Adrenal gland (tissue), 12 donors: Measurements from ENCODE around the gene LHPP. TPM values are rescaled to one million over a fixed set of nuclear protein-coding genes. Genes with fewer than 3 reads are reported as not detected.

Source experiments
- DNase-seq, 7 donors: peaks; one replicate each; pipeline ENCODE4 v3.0.0-alpha.2; 2019 to 2020
- H3K27ac ChIP-seq, 5 donors: fragments of 200-600 bp; sonication (generic) in 4 of 5; 1 replicate in 3 of 5; 2 replicates in 2 of 5; pipeline versions ENCODE4 v1.5.1 to v1.8.0; 2016 to 2020; ENCODE audit warnings: mild to moderate bottlenecking in 1 of 5
- H3K27me3 ChIP-seq: fragments of 200-600 bp; 2 replicates; pipeline ENCODE4 v1.8.0; 2021
- H3K36me3 ChIP-seq, 2 donors: fragments of 200-600 bp; replicated peaks in 1 of 2; 1 replicate in 1 of 2; 2 replicates in 1 of 2; pipeline versions ENCODE4 v1.5.1 to v1.8.0; 2018 to 2022
- H3K4me1 ChIP-seq, 2 donors: fragments of 200-600 bp; replicated peaks in 1 of 2; 1 replicate in 1 of 2; 2 replicates in 1 of 2; pipeline versions ENCODE4 v1.5.1 to v1.8.0; 2018 to 2021
- H3K4me3 ChIP-seq, 4 donors: fragments of 200-600 bp; sonication (generic) in 3 of 4; one replicate each; pipeline ENCODE4 v1.5.1; 2016 to 2018
- H3K9me3 ChIP-seq, 3 donors: fragments of 200-600 bp; sonication (generic) in 1 of 3; replicated peaks in 1 of 3; 1 replicate in 2 of 3; 2 replicates in 1 of 3; pipeline versions ENCODE4 v1.5.1 to v1.8.0; 2016 to 2021
- POLR2A ChIP-seq, 2 donors: fragments of 450-650 bp; IDR thresholded peaks; one replicate each; pipeline ENCODE4 v1.6.1; 2017; ENCODE audit warnings: antibody characterized with exemption in 2 of 2, mild to moderate bottlenecking in 2 of 2, moderate library complexity in 1 of 2
- whole genome bisulfite sequencing, 4 donors: extraction: QIAGEN DNeasy Blood & Tissue Kit in 2 of 4; methylation state at CpG; one replicate each; pipeline versions ENCODE4 v1.1.5 to v1.1.7; 2013 to 2017; 5-methylcytosine and 5-hydroxymethylcytosine counted together
- intact Hi-C, 2 donors: fragments of 100-400 bp; cut with DNase I; formaldehyde crosslinking; loops; one replicate each; pipeline versions ENCODE4 v1.14.1 to v1.15.0; 2022 to 2023
- polyA plus RNA-seq, 3 donors: library from polyadenylated mRNA; stranded (reverse); fragments of 200-250 nt in 2 of 3; fragments of 350-450 nt in 1 of 3; fragmentation: Illumina TruSeq in 1 of 3; extraction: RNeasy Lipid Tissue Mini Kit (QIAGEN cat#74804) in 1 of 3; gene quantifications; one replicate each; pipeline ENCODE4 v1.2.3, GENCODE V29; 2013 to 2014
- total RNA-seq, 9 donors: library from RNA; depleted of rRNA in 4 of 9; stranded (reverse); fragments of >200 nt in 4 of 9; fragments of 120-200 nt in 1 of 9; fragmentation: NEBNext Ultra II Directional in 1 of 9; extraction: Animal tissue kit (Norgen Biotek cat#: 25700) in 1 of 9; gene quantifications; one replicate each; pipeline versions ENCODE4 v1.1.0 to v1.2.4, GENCODE V29; 2013 to 2023
- TF ChIP-seq, protein P1 (sequence below), 6 experiments: fragments of 450-650 bp in 4 of 6; fragments of 200-600 bp in 2 of 6; sonication (generic) in 1 of 6; IDR thresholded peaks; 1 replicate in 5 of 6; 2 replicates in 1 of 6; pipeline versions ENCODE4 v1.5.1 to v1.8.0; 2016 to 2021; ENCODE audit warnings: antibody characterized with exemption in 6 of 6, mild to moderate bottlenecking in 2 of 6, moderate library complexity in 1 of 6
- donor health status: healthy with polysubstance abuse.
- donor health status: Bipolar disorder and iron deficiency.
- donor health status: DM: yes; HTN: yes; CAD: no.
- donor health status: DM: no; HTN: no; CAD: no.
- donor health status: DM: no; HTN: no; CAD: no.
- donor health status: DM: yes; HTN: yes; CAD: no.

The LHPP gene
- total and polyA plus RNA-seq, 12 donors = 10.5 to 70.1 (median 43.4) TPM

DNA sequence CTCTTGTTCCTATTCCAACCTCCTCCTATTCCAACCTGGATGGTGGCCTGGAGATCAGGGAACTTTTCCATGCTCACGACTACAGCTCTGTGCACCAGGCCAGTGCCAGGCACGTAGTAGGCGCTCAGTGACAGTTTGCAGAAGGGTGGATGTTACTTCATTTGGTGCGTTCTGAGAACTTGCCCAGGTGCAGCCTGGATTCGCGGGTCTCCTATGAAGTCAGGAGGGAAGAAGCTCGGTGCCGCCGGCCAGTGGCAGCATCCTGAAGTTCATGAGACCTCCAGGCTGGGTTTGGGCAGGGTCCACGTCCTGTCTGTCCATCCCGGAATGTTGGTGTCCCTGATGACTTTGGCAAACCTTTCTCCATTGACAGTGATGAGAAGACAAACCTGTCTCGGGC is 21.3 kb downstream of the LHPP start:
- Histone ChIP-seq H3K27ac (no peak overlapping the region), H3K36me3 (no peaks in the 10 kb centered on the region), H3K4me1 (no peaks in the 10 kb centered on the region), H3K4me3 (no peak overlapping the region), H3K27me3 (no peaks in the 10 kb centered on the region), H3K9me3 (no peaks in the 10 kb centered on the region)
- no peak for DNase-seq
- intact Hi-C loops = no loop called here
- WGBS, 4 donors = 90 to 95% (median 91%) methylated on average over 12 of the region's 12 CpGs
- TF ChIP-seq POLR2A (IDR thresholded peaks at IDR 0.05) = no peak
- TF ChIP-seq, protein P1, sequence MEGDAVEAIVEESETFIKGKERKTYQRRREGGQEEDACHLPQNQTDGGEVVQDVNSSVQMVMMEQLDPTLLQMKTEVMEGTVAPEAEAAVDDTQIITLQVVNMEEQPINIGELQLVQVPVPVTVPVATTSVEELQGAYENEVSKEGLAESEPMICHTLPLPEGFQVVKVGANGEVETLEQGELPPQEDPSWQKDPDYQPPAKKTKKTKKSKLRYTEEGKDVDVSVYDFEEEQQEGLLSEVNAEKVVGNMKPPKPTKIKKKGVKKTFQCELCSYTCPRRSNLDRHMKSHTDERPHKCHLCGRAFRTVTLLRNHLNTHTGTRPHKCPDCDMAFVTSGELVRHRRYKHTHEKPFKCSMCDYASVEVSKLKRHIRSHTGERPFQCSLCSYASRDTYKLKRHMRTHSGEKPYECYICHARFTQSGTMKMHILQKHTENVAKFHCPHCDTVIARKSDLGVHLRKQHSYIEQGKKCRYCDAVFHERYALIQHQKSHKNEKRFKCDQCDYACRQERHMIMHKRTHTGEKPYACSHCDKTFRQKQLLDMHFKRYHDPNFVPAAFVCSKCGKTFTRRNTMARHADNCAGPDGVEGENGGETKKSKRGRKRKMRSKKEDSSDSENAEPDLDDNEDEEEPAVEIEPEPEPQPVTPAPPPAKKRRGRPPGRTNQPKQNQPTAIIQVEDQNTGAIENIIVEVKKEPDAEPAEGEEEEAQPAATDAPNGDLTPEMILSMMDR (IDR thresholded peaks at IDR 0.05) = no peak

DNA sequence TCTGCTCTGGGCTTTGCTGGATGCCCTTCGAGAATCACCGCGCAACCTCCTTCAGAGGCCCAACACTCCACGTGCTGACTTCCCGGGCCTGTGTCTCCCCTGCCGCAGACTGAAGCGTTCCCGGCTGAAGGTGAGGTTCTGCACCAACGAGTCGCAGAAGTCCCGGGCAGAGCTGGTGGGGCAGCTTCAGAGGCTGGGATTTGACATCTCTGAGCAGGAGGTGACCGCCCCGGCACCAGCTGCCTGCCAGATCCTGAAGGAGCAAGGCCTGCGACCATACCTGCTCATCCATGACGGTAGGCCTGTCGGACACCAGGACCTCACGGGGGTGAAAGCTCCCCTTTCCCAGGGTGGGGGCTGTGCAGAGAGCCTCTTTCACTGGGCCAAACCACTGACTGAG is 22.4 kb downstream of the LHPP start:
- no peak for DNase-seq
- WGBS, 4 donors = 80 to 98% (median 96%) methylated on average over 4 to 17 of the region's 17 CpGs
- Histone ChIP-seq H3K4me3 (no peak overlapping the region), H3K27me3 (no peaks in the 10 kb centered on the region), H3K4me1 (no peaks in the 10 kb centered on the region), H3K36me3 (no peaks in the 10 kb centered on the region), H3K9me3 (no peaks in the 10 kb centered on the region), H3K27ac (no peak overlapping the region)
- no peak for TF ChIP-seq POLR2A (IDR thresholded peaks at IDR 0.05)
- TF ChIP-seq, protein P1 (IDR thresholded peaks at IDR 0.05) = no peak
- intact Hi-C loops = no loop called here

DNA sequence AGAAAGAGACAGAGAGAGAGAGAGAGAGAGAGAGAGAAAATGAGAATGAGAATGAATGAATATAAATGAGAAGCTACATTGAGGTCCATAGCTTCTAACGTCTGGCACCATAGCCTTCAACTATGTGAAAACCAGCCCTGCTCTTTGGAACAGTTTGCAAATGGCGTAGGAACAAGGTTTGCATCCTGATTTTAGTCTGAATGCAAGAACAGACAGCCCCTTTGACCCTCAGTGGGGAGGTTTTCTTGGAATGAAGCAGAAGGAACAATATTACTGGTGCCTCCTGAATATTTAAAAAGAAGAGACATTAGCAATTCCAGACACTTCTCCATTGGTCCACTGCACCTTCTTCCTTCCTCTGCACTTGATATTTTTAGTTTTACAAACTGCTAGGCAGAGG is 23.0 kb downstream of the LHPP start:
- Histone ChIP-seq H3K27me3 (no peaks in the 10 kb centered on the region), H3K4me1 (no peaks in the 10 kb centered on the region), H3K36me3 (no peaks in the 10 kb centered on the region), H3K4me3 (no peak overlapping the region), H3K27ac (no peak overlapping the region), H3K9me3 (no peaks in the 10 kb centered on the region)
- no peak for DNase-seq
- TF ChIP-seq, protein P1 (IDR thresholded peaks at IDR 0.05) = no peak
- TF ChIP-seq POLR2A (IDR thresholded peaks at IDR 0.05) = no peak
- 86 to 91% (median 90%) methylated on average over 2 of the region's 2 CpGs for WGBS, 4 donors
- intact Hi-C loops = no loop called here

DNA sequence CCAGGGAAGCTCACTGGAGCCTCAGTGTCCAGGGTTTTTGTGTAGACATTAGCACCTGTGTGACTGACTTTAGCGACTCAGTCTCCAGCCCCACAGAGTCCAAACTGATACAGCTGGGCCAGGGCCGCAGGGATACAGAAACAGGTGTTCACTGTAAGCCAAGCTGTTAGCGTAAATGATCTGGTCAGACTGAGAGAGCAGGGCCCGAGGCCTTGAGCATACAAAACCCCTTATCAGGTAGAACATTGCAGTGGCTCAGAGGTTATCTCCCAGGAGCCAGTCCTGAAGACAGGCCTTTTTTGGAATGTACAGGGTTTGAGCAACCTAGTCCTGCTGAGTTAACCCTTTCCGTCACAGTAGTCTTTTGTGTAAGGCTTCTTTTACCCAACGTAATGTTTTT is 25.0 kb downstream of the LHPP start:
- Histone ChIP-seq H3K27ac (no peak overlapping the region), H3K36me3 (no peaks in the 10 kb centered on the region), H3K4me3 (no peak overlapping the region), H3K27me3 (no peaks in the 10 kb centered on the region), H3K4me1 (no peaks in the 10 kb centered on the region), H3K9me3 (no peaks in the 10 kb centered on the region)
- DNase-seq = no peak
- WGBS, 4 donors = 96 to 98% (median 97%) methylated on average over 6 of the region's 6 CpGs
- intact Hi-C loops = no loop called here
- no peak for TF ChIP-seq POLR2A (IDR thresholded peaks at IDR 0.05)
- TF ChIP-seq, protein P1 (IDR thresholded peaks at IDR 0.05) = no peak
